Urinary bladder (tissue), 4 donors: Measurements from ENCODE around the gene BCR. TPM values are rescaled to one million over a fixed set of nuclear protein-coding genes. Genes with fewer than 3 reads are reported as not detected.

Source experiments
- DNase-seq: peaks from one replicate; pipeline ENCODE4 v3.0.0-alpha.2; 2015; ENCODE audit errors: extremely low spot score
- H3K27ac ChIP-seq: one replicate; pipeline ENCODE4 v1.5.1; 2013; ENCODE audit warnings: low read depth, mild to moderate bottlenecking, moderate library complexity
- H3K36me3 ChIP-seq: one replicate; pipeline ENCODE4 v1.6.1; 2013; ENCODE audit warnings: mild to moderate bottlenecking, moderate library complexity; ENCODE audit not compliant: insufficient read depth
- H3K4me1 ChIP-seq: one replicate; pipeline ENCODE4 v1.6.1; 2013; ENCODE audit warnings: mild to moderate bottlenecking, moderate library complexity; ENCODE audit not compliant: insufficient read depth
- H3K4me3 ChIP-seq: one replicate; pipeline ENCODE4 v1.5.1; 2013; ENCODE audit warnings: low read depth, low read length
- WGBS: extraction: QIAGEN DNeasy Blood & Tissue Kit; methylation state at CpG from one replicate; pipeline ENCODE4 v1.1.7; 2013; 5-methylcytosine and 5-hydroxymethylcytosine counted together
- polyA plus RNA-seq: library from polyadenylated mRNA; stranded (reverse); fragments of 200-250 nt; gene quantifications from one replicate; pipeline ENCODE4 v1.2.3, GENCODE V29; 2013
- total RNA-seq: library from RNA; depleted of rRNA; stranded (reverse); fragments of >200 nt; gene quantifications from one replicate; pipeline ENCODE4 v1.2.3, GENCODE V29; 2014
- donor health status: healthy with polysubstance abuse.
- donor health status: healthy.

BCR gene
- total and polyA plus RNA-seq, 2 donors = 14.1 to 35.0 TPM

- DNase-seq = no peak
- 64% methylated on average over 8 of the region's 8 CpGs for WGBS
- H3K36me3 ChIP-seq = no peaks in the 10 kb centered on the region
Observed at GRCh38 chr22:23156286-23156685, 24.0 kb upstream of the BCR start.

GRCh38 chr22:23157560-23158515, 22.5 kb upstream of the BCR start:
- Histone ChIP-seq H3K27ac (no peak overlapping the region), H3K4me3 (no peak overlapping the region), H3K4me1 (no peaks in the 10 kb centered on the region), H3K36me3 (no peaks in the 10 kb centered on the region)
- 89% methylated on average over 22 of the region's 22 CpGs for WGBS
- DNase-seq = no peak

More at GRCh38 chr22:23156286-23156685, 24.0 kb upstream of the BCR start:
- H3K4me1 ChIP-seq = no peaks in the 10 kb centered on the region
- no peak overlapping the region for H3K27ac ChIP-seq
- no peak overlapping the region for H3K4me3 ChIP-seq

DNA sequence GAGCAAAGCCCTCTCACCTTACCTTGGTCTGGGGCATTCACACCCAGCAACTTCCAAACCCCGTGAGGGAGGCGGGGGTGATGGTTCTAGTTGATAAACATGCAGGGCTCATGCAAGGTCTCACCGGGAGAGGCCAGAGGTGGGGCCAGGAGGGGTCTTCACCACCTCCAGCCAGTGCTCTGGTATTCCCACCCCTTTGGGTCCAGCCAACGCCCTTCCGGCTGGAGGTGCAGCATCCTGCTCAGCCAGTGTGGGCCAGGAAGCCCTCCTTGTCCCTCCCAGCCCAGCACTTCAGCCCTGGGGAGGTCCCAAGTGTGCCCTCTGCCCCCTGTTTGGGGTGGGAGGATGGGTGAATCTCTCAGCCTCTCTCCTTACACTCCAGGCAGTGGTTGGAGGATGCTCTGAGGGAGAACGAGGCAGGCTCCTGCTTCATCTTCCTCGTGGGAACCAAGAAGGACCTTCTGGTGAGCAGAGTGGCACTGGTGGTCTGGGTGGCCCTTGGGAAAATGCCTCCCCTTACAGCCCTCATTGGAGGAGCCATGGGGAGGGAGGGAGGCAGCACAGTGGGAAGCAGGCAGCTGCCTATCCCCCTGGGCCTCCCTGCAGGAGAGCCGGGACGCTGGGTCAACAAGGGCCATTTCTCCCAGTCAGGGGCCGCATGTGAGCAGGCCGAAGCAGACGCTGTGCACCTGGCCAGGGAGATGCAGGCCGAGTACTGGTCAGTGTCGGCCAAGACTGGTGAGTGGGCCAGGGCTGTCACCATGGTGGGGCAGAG, 21.6 kb upstream of the BCR start:
- H3K36me3 ChIP-seq = no peaks in the 10 kb centered on the region
- 88% methylated on average over 14 of the region's 14 CpGs for WGBS
- H3K27ac ChIP-seq = no peak overlapping the region

GRCh38 chr22:23159291-23159630, 21.0 kb upstream of the BCR start:
- WGBS = 91% methylated on average over 6 of the region's 6 CpGs
- Histone ChIP-seq H3K4me3 (no peak overlapping the region), H3K36me3 (no peaks in the 10 kb centered on the region), H3K27ac (no peak overlapping the region), H3K4me1 (no peaks in the 10 kb centered on the region)
- no peak for DNase-seq

More for the DNA sequence above, 21.6 kb upstream of the BCR start:
- H3K4me3 ChIP-seq = no peak overlapping the region
- no peak for DNase-seq
- no peaks in the 10 kb centered on the region for H3K4me1 ChIP-seq

DNA sequence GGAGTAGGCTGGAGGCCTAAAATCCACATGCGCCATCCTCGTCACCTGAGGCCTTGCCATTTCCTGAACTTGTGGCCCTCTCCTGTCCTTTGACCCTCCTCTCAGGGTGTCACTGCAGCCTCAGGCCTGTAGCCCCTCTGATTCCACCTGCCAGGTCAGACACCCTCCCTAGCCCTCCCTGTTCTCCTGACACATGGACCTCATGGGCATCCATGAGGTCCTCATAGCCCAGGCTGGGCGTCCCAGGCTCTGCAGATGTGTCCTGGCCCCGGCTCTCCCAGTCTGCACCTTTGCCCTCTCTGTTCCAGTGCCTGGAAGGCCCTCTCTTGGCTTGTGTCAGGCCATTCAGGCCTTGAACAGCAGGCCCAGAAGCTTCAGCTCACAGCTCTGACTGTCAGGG, 19.3 kb upstream of the BCR start:
- H3K36me3 ChIP-seq = no peaks in the 10 kb centered on the region
- no peak overlapping the region for H3K4me3 ChIP-seq
- DNase-seq = no peak
- no peaks in the 10 kb centered on the region for H3K4me1 ChIP-seq
- H3K27ac ChIP-seq = no peak overlapping the region
- WGBS = 96% methylated on average over 4 of the region's 4 CpGs

GRCh38 chr22:23161574-23161973, 18.7 kb upstream of the BCR start:
- no peak overlapping the region for H3K27ac ChIP-seq
- H3K36me3 ChIP-seq = no peaks in the 10 kb centered on the region
- H3K4me1 ChIP-seq = no peaks in the 10 kb centered on the region
- DNase-seq = no peak
- H3K4me3 ChIP-seq = no peak overlapping the region
- WGBS = 88% methylated on average over 13 of the region's 13 CpGs

DNA sequence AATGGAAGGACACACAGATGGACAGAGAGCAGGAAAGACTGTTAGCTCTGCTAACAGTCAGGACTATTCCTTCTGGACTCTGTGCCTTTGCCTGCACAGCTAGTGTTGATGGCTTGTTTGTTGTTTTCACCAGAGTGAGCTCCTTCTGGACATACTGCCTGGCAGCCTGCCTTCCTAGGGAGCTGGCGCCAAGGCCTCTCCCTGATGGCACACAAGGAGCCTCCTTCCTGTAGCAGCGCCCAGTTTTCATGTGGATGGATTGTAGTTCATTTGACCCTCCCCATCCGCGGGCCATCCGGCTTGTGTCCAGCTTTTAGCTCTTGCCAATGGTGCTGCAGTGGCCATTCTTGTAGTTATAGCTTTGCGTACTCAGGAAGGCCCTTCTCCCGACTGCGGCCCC, 16.6 kb upstream of the BCR start:
- H3K27ac ChIP-seq = no peak overlapping the region
- 51% methylated on average over 8 of the region's 8 CpGs for WGBS
- no peaks in the 10 kb centered on the region for H3K4me1 ChIP-seq
- no peak for DNase-seq
- no peak overlapping the region for H3K4me3 ChIP-seq
- no peaks in the 10 kb centered on the region for H3K36me3 ChIP-seq

DNA sequence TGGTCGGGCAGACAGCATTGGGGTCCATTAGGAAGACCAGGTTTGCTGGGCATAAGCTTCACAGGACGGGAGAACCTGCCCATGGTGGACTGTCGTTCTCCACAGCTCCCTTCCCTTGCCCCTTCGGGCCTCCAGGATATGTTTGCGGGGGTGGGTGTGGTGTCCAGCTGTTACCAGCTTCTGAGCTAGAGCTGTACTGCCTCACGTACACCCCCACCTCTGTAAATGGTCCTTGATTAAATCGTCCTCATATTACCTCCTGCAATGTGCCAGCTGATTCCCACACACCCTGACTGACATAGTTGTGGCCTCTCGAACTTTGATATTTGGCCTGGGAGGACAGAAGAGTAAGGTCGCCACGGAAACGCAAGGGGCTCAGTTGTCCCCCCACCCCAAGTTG, 16.2 kb upstream of the BCR start:
- Histone ChIP-seq H3K4me1 (no peaks in the 10 kb centered on the region), H3K4me3 (no peak overlapping the region), H3K36me3 (no peaks in the 10 kb centered on the region), H3K27ac (no peak overlapping the region)
- DNase-seq = no peak
- WGBS = 62% methylated on average over 11 of the region's 11 CpGs

DNA sequence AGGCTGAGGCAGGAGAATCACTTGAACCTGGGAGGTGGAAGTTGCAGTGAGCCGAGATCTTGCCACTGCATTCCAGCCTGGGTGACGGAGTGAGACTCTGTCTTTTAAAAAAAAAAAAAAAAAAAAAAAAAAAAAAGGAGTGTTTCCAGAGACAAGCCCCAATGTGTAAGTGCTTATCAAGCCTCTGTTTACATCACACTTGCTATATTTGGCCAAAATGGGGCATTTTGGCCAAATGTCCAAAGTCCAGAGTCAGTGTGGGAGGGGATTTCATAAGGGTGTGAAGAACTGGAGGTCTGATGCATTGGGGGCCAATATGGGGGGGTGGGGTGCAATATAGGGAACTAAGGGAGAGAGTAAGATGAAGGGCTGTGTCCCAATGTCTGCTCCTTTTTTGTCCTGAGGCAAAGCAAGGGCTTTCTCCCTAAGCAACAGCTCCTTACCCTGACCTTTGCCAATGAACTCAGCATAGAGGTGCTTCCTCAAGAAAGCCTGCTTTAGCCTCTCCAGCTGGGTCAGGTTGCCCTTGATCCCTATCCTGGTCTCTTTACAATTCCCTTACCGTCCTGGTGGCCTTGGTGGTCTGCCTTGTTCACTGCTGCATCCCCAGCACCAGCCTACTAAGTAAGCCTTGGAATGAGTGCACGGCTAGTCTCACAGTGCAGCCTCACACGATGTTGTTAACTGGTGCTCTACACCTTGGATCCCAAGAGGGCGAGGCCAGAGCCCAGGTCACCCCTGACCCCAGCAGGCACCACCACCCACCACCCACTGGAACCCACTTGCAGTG, 14.1 kb upstream of the BCR start:
- no peaks in the 10 kb centered on the region for H3K36me3 ChIP-seq
- no peak for DNase-seq

GRCh38 chr22:23166841-23167616, 13.3 kb upstream of the BCR start:
- Histone ChIP-seq H3K27ac (no peak overlapping the region), H3K4me3 (no peak overlapping the region), H3K36me3 (no peaks in the 10 kb centered on the region), H3K4me1 (no peaks in the 10 kb centered on the region)
- DNase-seq = no peak
- WGBS = 78% methylated on average over 10 of the region's 10 CpGs

More for the DNA sequence above, 14.1 kb upstream of the BCR start:
- WGBS = 76% methylated on average over 6 of the region's 6 CpGs
- no peaks in the 10 kb centered on the region for H3K4me1 ChIP-seq
- no peak overlapping the region for H3K4me3 ChIP-seq
- no peak overlapping the region for H3K27ac ChIP-seq

GRCh38 chr22:23168391-23169042, 11.8 kb upstream of the BCR start:
- DNase-seq = no peak
- Histone ChIP-seq H3K27ac (no peak overlapping the region), H3K4me1 (no peaks in the 10 kb centered on the region), H3K36me3 (no peaks in the 10 kb centered on the region), H3K4me3 (no peak overlapping the region)
- 94% methylated on average over 9 of the region's 9 CpGs for WGBS

GRCh38 chr22:23169043-23169406, 11.3 kb upstream of the BCR start:
- DNase-seq = no peak
- Histone ChIP-seq H3K4me1 (no peaks in the 10 kb centered on the region), H3K27ac (no peak overlapping the region), H3K36me3 (no peaks in the 10 kb centered on the region), H3K4me3 (no peak overlapping the region)
- 94% methylated on average over 4 of the region's 4 CpGs for WGBS
